MG63 (cell line): ENCODE data around the gene PPP3CA. TPM values are rescaled to one million over a fixed set of nuclear protein-coding genes. Genes with fewer than 3 reads are reported as not detected.

Experiments used
- DNase-seq: peaks from one replicate; pipeline ENCODE4 v3.0.0-alpha.2; 2020
- H3K27me3 ChIP-seq: fragments of 250-450 bp; sonication (Bioruptor Pico); 2 replicates; pipeline ENCODE4 v1.5.1; 2020; ENCODE audit warnings: mild to moderate bottlenecking, moderate library complexity
- H3K36me3 ChIP-seq: fragments of 250-450 bp; sonication (Bioruptor Pico); 2 replicates; pipeline ENCODE4 v1.5.1; 2020; ENCODE audit warnings: mild to moderate bottlenecking, moderate library complexity
- H3K4me3 ChIP-seq: fragments of 250-450 bp; sonication (Bioruptor Pico); 2 replicates; pipeline ENCODE4 v1.5.1; 2020; ENCODE audit warnings: mild to moderate bottlenecking, moderate library complexity
- H3K9me3 ChIP-seq: fragments of 250-450 bp; sonication (Bioruptor Pico); 2 replicates; pipeline ENCODE4 v1.5.1; 2020; ENCODE audit warnings: mild to moderate bottlenecking, moderate library complexity
- total RNA-seq: library from RNA; depleted of rRNA; stranded (reverse); fragments of >200 nt; shearing (Covaris generic); gene quantifications from 2 replicates; pipeline ENCODE4 v1.2.3, GENCODE V29; 2014; ENCODE audit warnings: low replicate concordance

Gene PPP3CA
- total RNA-seq, 1 experiment from 2014 or later: 25.4 TPM

DNA sequence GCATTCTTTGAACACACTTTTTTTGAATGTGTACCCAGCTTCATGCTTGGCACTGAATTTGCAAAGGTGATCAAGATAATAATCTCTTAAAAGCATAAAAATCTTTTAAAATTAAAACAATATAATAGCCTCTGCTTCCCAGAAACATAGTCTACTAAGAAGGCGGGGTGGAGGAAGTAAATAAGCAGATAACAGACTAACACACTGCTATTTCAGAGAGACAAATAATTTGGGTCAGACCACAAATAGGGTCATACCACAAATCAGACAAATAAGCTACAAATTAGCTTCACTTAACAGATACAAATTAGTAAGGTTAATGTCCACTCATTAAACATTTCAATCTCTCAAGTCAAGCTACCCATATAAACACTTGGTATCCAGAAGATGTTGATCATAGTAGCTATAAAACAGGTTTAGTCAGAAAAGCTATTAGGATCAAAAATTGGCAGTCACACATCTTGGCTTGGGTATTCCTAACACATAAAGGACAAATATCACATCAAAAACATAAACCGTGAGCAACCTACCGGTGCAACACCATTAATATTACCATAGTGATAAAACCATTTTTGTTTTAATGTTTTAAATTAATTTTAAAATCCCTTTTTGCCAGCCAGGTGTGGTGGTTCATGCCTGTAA lies 47.3 kb downstream of the PPP3CA start:
- Histone ChIP-seq H3K27me3 (no peaks in the 10 kb centered on the region), H3K36me3 (no peaks in the 10 kb centered on the region), H3K9me3 (no peaks in the 10 kb centered on the region), H3K4me3 (no peak overlapping the region)
- no peak for DNase-seq

DNA sequence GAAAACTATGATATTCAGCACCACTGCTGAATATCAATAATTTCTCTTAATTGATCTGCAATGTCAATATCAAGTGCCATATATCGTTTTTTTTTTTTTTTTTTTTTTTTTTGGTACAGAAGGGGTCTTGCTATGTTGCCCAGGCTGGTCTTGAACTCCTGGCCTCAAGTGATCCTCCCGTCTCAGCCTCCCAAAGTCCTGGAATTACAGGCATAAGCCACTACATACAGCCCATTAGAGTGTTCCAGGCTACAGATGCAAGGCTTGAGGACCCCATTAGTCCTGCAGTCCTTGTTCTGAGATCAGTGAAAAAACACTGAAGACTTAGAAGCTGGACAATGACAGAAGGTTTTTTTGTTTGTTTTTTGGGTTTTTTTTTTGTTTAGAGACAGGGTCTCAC lies 48.3 kb downstream of the PPP3CA start:
- Histone ChIP-seq H3K36me3 (no peaks in the 10 kb centered on the region), H3K4me3 (no peak overlapping the region), H3K9me3 (no peaks in the 10 kb centered on the region), H3K27me3 (no peaks in the 10 kb centered on the region)
- DNase-seq: no peak

DNA sequence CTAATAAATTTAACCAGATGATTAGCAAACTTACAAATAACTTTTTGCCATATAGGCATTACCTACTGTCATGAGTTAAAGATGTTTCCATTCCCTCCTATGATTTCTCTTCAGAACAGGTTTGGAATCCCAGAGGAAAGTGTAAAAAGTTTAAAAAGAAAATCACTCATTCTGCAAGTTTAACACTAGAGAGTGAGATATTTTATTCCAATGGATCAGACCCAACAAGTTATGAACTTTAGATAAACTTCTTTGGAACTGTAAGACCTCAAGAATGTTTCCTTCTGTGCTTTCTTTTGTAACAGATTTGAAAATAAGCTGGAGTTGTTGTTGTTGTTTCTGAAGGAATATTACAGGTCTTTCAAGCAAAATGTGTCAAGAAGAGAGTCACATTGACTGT lies 51.6 kb downstream of the PPP3CA start:
- no peak overlapping the region for H3K4me3 ChIP-seq
- H3K36me3 ChIP-seq: no peaks in the 10 kb centered on the region
- no peaks in the 10 kb centered on the region for H3K27me3 ChIP-seq
- H3K9me3 ChIP-seq: no peaks in the 10 kb centered on the region
- DNase-seq: no peak

DNA sequence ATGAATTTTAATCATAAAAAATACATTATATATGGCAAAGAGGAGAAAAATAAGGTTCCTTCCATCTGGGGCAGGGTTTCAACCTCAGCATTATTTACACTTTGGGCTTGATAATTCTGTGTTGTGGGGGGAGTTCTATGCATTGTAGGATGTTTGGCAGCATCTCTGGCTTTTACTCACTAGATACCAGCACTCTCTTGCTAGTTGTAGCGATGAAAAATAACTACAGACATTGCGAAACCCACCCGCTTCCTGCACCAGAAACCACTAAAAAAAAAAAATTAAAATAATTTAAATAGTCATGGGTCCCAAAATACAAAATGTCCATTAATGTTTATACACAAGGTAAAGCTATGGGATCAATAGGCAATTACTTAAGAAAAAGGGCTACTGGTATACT lies 52.7 kb downstream of the PPP3CA start:
- Histone ChIP-seq H3K27me3 (no peaks in the 10 kb centered on the region), H3K36me3 (no peaks in the 10 kb centered on the region), H3K9me3 (no peaks in the 10 kb centered on the region), H3K4me3 (no peak overlapping the region)
- no peak for DNase-seq

DNA sequence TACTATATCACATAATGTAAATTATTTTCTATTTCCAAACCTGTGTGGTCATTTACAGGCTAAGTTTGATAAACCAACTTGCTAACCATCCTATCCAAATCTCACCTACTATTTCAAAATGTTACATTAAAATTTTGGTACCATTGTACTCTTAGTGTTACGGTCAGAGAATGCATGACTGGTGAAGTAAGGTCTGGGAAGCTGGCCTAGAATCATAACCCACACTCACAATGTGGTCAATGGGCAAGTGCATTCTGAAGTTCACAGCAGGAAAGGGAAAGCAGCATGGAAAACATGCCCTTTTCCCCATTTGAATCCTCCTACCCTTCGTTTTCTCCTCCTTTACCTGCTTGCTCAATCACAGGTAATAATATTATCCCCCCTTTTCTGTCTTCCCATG lies 54.4 kb downstream of the PPP3CA start:
- H3K4me3 ChIP-seq: no peak overlapping the region
- H3K36me3 ChIP-seq: no peaks in the 10 kb centered on the region
- DNase-seq: peak; percentile 18
- no peaks in the 10 kb centered on the region for H3K9me3 ChIP-seq
- no peaks in the 10 kb centered on the region for H3K27me3 ChIP-seq

DNA sequence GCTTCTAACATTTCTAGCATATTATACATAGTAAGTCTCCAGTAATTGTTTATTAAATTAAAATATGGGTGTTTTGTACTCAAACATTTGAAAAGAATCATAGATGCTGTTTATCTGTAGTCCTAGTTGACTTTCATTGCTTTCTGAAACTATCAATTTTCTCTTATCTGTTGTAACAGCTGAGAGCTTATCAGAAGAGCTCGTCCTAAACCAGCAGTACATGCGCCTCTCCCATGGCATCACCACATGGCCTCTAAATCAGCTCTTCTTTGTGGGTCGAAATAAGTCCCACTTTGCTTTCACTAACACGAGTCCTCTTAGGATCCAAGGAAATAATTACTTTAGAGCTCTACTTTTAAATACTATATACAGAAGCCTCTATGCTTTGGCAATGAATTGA lies 55.1 kb downstream of the PPP3CA start:
- Histone ChIP-seq H3K4me3 (no peak overlapping the region), H3K36me3 (no peaks in the 10 kb centered on the region), H3K9me3 (no peaks in the 10 kb centered on the region), H3K27me3 (no peaks in the 10 kb centered on the region)
- DNase-seq: no peak

DNA sequence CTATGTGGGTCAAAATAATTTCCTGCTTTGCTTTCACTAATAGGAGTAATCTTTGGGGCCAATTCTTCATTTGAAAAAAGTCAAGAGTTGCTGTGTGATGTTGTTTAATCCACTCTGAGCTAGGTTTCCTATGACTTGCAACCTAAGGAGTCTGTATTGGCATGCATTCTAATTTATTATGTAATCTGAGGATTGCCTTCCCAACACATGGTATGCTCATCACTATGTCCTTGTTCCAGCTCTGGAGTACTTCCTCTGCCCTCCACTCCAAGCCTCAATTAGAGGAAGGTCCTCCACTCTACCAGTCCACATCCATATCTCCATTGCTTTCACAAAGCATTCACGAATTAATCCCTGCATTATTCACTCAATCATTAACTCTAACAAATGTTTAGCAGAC lies 56.1 kb downstream of the PPP3CA start:
- H3K4me3 ChIP-seq: no peak overlapping the region
- H3K9me3 ChIP-seq: no peaks in the 10 kb centered on the region
- no peak for DNase-seq
- no peaks in the 10 kb centered on the region for H3K36me3 ChIP-seq
- no peaks in the 10 kb centered on the region for H3K27me3 ChIP-seq

DNA sequence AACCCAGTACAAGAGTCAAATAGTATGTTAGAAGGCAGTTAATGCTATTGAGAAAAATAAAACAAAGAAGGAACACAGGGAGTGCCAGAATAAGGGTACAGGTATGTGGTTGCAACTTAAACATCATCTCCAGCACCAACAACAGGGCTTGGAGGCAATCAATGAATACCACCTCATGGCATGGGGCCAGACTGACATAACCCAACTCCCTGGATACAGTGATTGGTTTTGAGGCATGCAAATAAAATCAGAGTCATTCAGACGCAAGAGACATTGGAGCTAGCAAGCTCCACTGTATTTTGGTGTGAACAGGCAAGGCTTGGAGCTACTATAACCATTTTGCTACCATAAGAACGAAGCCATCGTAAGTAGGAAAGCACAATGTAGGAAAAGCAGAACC lies 56.7 kb downstream of the PPP3CA start:
- no peak overlapping the region for H3K4me3 ChIP-seq
- H3K9me3 ChIP-seq: no peaks in the 10 kb centered on the region
- DNase-seq: no peak
- no peaks in the 10 kb centered on the region for H3K36me3 ChIP-seq
- H3K27me3 ChIP-seq: no peaks in the 10 kb centered on the region

DNA sequence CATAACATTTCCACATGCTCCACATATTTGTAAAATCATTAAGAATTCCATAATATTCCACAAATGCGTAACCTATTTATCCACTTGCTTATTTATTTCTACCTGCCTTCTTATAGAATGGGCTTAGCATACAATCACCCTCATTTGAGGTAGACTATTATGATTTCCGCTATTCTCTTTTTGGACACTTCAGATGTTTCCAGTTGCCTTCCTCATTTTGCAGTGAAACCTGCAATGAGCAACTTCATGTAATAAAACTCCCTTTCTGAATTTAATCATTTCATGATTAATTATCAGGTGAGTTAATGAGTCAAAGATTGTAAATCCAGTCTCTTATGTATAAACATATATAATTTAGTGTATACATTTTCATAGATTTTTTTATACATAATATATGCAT lies 58.0 kb downstream of the PPP3CA start:
- H3K27me3 ChIP-seq: no peaks in the 10 kb centered on the region
- no peaks in the 10 kb centered on the region for H3K9me3 ChIP-seq
- no peak overlapping the region for H3K4me3 ChIP-seq
- DNase-seq: no peak
- no peaks in the 10 kb centered on the region for H3K36me3 ChIP-seq

DNA sequence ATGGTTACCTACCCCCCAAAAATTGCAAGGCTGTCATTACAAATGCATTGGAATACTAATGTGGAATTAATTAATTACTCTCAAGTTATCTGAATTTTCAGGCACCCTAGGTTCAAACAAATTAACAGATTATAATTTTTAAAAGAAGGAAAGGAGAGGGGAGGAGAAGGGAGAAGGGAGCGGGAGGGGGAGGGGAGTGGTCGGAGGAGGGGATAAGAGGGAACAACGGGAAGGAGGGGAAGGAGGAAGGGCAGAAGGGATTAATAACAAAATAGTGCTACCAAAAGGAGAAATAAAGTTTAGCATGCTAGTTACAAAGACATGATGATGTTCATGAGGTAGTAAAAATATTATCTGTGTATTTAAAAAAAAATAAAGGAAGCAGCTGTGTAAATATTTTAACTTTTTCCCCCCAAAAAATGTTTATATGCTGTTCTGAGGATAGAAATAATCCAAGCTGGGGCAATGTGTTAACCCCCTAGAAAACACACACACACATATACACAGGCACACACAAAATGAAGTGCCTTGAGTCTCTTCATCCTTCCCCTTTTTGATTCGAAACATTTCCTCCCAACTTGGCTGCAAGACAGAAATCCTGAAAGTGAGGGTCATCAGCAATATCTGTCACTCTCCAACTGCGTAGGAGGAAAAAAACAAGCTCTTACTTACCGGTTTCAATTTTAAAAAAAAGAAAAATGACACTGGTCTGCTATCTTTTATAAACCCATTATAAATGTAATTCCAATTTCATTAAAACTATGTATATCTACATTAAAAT lies 58.8 kb downstream of the PPP3CA start:
- DNase-seq: no peak
- no peaks in the 10 kb centered on the region for H3K36me3 ChIP-seq
- H3K27me3 ChIP-seq: no peaks in the 10 kb centered on the region
- H3K4me3 ChIP-seq: no peak overlapping the region
- H3K9me3 ChIP-seq: no peaks in the 10 kb centered on the region

DNA sequence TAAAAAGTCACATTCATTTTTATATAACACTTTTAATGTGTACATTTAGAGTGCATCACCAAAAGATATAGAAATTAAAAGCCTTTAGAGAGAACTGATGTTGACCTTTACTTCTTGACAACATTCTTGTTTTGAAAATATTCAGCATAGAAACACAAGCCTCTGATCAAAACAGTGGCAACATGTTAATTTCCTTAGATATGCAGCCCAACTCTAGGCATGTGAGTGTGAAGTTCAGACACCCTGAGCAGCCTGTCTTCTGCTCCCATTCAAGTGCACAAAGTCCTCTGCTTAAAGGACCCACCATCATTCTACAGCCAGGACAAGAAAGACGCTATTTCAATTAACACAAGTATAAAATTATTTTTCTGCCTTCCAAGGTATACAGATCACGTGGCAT lies 60.0 kb downstream of the PPP3CA start:
- Histone ChIP-seq H3K9me3 (no peaks in the 10 kb centered on the region), H3K36me3 (no peaks in the 10 kb centered on the region), H3K4me3 (no peak overlapping the region), H3K27me3 (no peaks in the 10 kb centered on the region)
- DNase-seq: no peak

DNA sequence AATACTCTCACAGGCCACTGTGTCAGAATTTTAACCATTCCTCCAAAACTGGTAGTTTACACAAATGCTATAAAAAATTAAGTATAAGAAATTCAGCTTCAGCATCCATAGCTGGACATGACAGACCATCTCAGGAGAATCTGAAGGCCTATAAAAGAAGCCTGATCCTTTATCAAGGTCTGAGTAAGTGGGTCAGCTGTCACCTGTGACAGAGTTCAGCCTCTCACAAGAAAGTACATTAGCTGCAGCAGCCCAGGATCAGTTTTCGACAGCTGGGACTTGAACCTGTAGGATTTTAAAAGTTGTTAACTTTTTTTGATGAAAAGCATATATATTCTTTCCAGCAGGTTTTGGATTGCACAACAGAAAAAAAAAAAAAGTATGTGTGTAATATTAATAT lies 60.7 kb downstream of the PPP3CA start:
- no peaks in the 10 kb centered on the region for H3K36me3 ChIP-seq
- H3K27me3 ChIP-seq: no peaks in the 10 kb centered on the region
- no peak for DNase-seq
- H3K9me3 ChIP-seq: no peaks in the 10 kb centered on the region
- no peak overlapping the region for H3K4me3 ChIP-seq

DNA sequence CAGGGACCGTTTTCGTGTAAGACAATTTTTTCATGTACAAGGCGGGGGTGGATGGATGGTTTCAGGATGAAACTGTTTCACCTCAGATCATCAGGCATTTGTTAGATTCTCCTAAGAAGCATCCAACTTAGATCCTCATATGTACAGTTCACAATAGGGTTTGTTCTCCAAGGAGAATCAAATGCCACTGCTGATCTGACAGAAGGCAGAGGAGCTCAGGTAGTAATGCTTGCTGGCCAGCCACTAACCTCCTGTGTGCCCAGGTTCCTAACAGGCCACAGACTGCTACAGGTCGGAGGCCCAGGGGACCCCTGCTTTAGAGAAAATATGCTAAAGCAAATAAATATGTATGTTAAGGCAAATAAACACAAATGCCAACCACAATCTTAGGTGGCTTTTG lies 61.3 kb downstream of the PPP3CA start:
- DNase-seq: no peak
- Histone ChIP-seq H3K36me3 (no peaks in the 10 kb centered on the region), H3K4me3 (no peak overlapping the region), H3K9me3 (no peaks in the 10 kb centered on the region), H3K27me3 (no peaks in the 10 kb centered on the region)

DNA sequence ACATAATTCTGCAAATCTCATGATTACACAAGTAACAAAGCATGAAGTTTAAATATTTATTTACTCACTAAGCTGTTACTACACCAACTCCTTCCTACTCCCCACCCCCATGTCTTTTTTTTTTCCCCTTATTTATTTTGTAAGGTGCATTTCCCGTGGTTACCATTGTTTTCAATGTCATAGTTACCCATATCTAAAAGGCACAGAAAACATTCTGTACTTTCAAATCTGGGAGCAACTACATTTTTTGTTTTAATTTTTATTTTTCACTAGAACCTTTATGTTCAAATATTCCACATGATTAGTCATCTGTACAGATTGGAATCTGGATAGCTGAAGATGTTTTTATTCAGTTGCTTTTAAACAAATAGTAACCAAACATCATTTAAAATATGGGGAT lies 62.8 kb downstream of the PPP3CA start:
- no peak overlapping the region for H3K4me3 ChIP-seq
- DNase-seq: no peak

DNA sequence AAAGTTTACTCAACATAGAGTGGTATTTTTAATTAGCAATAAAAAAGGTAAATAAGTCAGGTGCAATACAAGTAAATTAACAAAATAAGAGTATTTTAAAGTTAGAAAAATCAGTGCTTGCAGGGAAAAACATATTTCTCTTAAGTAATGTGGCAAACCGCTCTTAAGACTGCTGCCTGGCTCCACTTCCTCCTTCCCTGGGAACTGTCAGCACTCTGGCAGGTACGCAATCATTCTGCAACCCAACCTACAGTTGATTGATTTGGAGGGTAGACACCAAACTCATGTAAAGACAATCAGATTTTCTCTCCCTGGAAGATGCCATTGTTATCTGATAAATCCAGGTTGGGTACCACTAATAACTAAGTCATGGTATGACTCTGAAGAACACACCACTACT lies 63.9 kb downstream of the PPP3CA start:
- Histone ChIP-seq H3K36me3 (no peaks in the 10 kb centered on the region), H3K9me3 (no peaks in the 10 kb centered on the region), H3K4me3 (no peak overlapping the region), H3K27me3 (no peaks in the 10 kb centered on the region)
- DNase-seq: no peak

More for the DNA sequence above, 62.8 kb downstream of the PPP3CA start:
- no peaks in the 10 kb centered on the region for H3K27me3 ChIP-seq
- H3K9me3 ChIP-seq: no peaks in the 10 kb centered on the region
- H3K36me3 ChIP-seq: no peaks in the 10 kb centered on the region

DNA sequence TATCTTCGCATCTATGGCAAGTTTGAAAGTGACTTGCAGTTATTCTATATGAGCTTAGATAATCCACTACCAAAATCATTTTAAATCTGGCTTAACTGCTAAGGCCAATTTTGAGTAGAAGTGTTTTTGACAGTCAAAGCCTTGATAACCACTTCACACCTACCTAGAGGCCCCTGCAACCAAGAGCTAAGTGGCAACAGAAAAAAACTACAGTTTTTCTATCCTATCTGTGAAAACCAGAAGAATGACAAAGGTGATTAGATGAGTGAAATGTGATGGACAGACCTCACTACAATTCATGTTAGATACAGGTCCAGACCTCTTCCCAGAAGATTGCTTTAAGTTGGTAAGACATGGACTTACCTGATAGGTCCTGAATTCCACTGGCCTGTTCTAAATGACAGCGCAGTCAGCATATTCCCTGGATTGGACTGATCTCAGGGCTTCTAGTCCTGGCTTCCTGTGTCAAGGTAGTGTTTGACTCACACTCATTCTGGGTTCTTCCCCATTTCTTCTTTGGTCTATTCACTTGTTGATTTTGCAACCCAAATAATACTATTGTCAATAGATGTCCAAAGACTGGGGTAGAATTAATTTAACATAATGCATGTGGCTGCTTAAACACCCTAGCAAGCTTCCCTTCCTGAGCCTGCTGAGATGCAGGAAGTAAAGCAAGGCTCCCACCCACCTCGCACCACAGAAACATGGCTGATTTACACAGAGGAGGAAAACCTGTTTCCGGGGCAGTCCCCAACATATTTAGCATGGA lies 65.1 kb downstream of the PPP3CA start:
- Histone ChIP-seq H3K4me3 (no peak overlapping the region), H3K9me3 (no peaks in the 10 kb centered on the region), H3K36me3 (no peaks in the 10 kb centered on the region), H3K27me3 (no peaks in the 10 kb centered on the region)
- no peak for DNase-seq

DNA sequence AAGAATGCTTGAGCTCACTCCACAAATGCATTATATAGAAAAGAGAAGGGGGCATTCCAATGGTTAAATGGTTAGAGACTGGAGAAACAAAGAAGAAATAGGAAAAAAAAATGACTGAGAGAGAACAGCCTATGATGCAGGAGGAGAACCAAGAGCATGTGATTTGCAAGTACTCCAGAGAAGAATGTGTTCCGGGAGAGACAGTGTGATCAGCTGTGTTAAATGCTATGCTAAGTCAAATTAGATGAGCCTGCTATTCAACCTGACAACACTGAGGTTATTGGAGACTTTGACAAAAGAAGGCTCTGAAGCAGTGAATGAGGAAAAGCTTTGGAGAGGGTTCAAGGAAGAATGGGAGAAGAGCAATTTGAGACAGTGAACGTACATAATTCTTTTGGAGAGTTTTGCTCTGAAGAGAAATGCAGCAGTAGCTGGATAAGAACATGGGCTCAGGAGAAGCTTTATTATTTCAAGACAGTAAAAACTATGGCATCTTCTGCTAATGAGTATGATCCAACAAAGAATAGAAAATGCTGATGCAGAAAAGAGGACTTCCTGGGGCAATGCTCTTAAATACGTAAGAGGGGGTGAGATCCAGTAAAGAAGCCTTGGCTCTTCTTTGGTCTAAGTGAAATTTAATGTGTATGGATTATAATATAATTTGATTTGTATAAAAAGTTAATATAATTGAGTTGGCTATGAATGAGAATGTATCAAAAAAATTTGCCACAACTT lies 66.3 kb downstream of the PPP3CA start:
- Histone ChIP-seq H3K36me3 (no peaks in the 10 kb centered on the region), H3K9me3 (no peaks in the 10 kb centered on the region), H3K4me3 (no peak overlapping the region), H3K27me3 (no peaks in the 10 kb centered on the region)
- no peak for DNase-seq
